Inflammatory macrophage (primary cell): ENCODE data around the gene C2CD4A.
"Not testable (repeated sequence)": the region's sequence is repeated elsewhere in the genome, so short reads cannot be mapped to it uniquely, and the experiment has no call there.

Experiments
- DNase-seq, 2 donors: peaks; one replicate each; pipeline ENCODE4 v3.0.0-alpha.2; 2020 to 2022
- total RNA-seq, 18 experiments: gene quantifications; one replicate each; lab custom pipeline; 2026; ENCODE audit warnings: mixed read lengths in 6 of 18, inconsistent platforms in 2 of 18; lab: John Stamatoyannopoulos, UW

C2CD4A gene
- 0 to 0.35 (median 0) reads per million in 18 experiments for total RNA-seq

GRCh38 chr15:62066663-62067447 is at the start of gene C2CD4A:
Gene C2CD4A, plus strand, starts transcription at chr15:62066977. Its CDS starts 637 bp downstream, at chr15:62067614.
- DNase-seq, result no peak

- DNase-seq, result no peak
Observed at GRCh38 chr15:62020576-62021160, 46.1 kb upstream of the C2CD4A start.

- no peak for DNase-seq
Observed at GRCh38 chr15:62021991-62022600, 44.7 kb upstream of the C2CD4A start.

- DNase-seq, result peak in 1 of 2 donors; percentile 48
Observed at GRCh38 chr15:62026487-62027262, 40.1 kb upstream of the C2CD4A start.

- DNase-seq, result no peak
Observed at GRCh38 chr15:62027263-62027565, 39.6 kb upstream of the C2CD4A start.

GRCh38 chr15:62027916-62028315 is 38.9 kb upstream of the C2CD4A start:
- DNase-seq, result no peak

GRCh38 chr15:62035256-62035924 is 31.4 kb upstream of the C2CD4A start:
- DNase-seq, result no peak

GRCh38 chr15:62046078-62046743 is 20.6 kb upstream of the C2CD4A start:
- DNase-seq, result no peak

GRCh38 chr15:62047282-62047827 is 19.4 kb upstream of the C2CD4A start:
- peak in 1 of 2 donors; percentile 21 for DNase-seq

GRCh38 chr15:62048254-62048653 is 18.5 kb upstream of the C2CD4A start:
- not testable (repeated sequence) for DNase-seq

GRCh38 chr15:62050115-62050514 is 16.7 kb upstream of the C2CD4A start:
- no peak for DNase-seq

- no peak for DNase-seq
Observed at GRCh38 chr15:62051166-62051565, 15.6 kb upstream of the C2CD4A start.

- peak in 1 of 2 donors; percentile 31 for DNase-seq
Observed at GRCh38 chr15:62052713-62053112, 14.1 kb upstream of the C2CD4A start.

- no peak for DNase-seq
Observed at GRCh38 chr15:62053439-62054085, 13.2 kb upstream of the C2CD4A start.

GRCh38 chr15:62054979-62055378 is 11.8 kb upstream of the C2CD4A start:
- no peak for DNase-seq

GRCh38 chr15:62057341-62057980 is 9.3 kb upstream of the C2CD4A start:
- DNase-seq, result peak in 1 of 2 donors; percentile 62

- no peak for DNase-seq
Observed at GRCh38 chr15:62058327-62059028, 8.3 kb upstream of the C2CD4A start.

GRCh38 chr15:62059108-62059815 is 7.5 kb upstream of the C2CD4A start:
- no peak for DNase-seq

- peak; percentile 80 to 84 for DNase-seq
Observed at GRCh38 chr15:62059816-62060112, 7.0 kb upstream of the C2CD4A start.
